ENCODE results near the gene CELSR3. TPM values are rescaled to one million over a fixed set of nuclear protein-coding genes. Genes with fewer than 3 reads are reported as not detected.
A peak's percentile ranks its signal among the peaks of the same experiment; 100 is the strongest.

Gene CELSR3
- total RNA-seq, 1 experiment from 2014 or later: 23.9 TPM

DNA sequence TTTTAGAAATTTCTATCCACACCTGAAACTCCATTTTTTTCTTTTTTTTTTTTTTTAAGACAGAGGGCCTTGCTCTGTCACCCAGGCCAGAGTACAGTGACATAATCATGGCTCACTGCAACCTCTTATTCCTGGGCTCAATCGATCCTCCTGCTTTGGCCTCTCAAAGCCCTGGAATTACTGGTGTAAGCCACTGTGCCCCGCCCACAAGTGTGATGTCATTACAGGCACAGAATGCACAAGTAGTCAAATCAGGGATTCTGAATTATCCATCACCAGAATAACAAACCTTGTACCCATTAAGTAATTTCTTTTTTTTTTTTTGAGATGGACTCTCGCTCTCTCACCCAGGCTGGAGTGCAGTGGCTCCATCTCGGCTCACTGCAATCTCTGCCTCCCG is 55.2 kb downstream of the CELSR3 start:
- no peak overlapping the region for H2BK15ac ChIP-seq (ENCODE audit: low read depth, low read length)
- H3K4me3 Mint-ChIP-seq: peak overlapping the region in 1 of 2 experiments; percentile 42; a peak in 1 of 5 replicates

More for the DNA sequence above, 55.2 kb downstream of the CELSR3 start:
- H3K23ac ChIP-seq (ENCODE audit: insufficient read length, low read depth, low read length): no peak overlapping the region
- no peak overlapping the region for H3K27ac ChIP-seq (ENCODE audit: insufficient read length, low read depth, low read length)
- H3K4me2 ChIP-seq (ENCODE audit: insufficient read depth, insufficient read length, low read length): no peak overlapping the region
- no peaks in the 10 kb centered on the region for H3K4me1 ChIP-seq (ENCODE audit: insufficient read depth, low read length)
- H3K27me3 ChIP-seq (ENCODE audit: insufficient read depth, low read length): no peaks in the 10 kb centered on the region
- H3K56ac ChIP-seq (ENCODE audit: insufficient read length, low read depth, low read length): no peak overlapping the region
- no peak overlapping the region for H3T11ph ChIP-seq (ENCODE audit: low read length)
- H2BK5ac ChIP-seq (ENCODE audit: insufficient read length, low read length): no peak overlapping the region
- H2AFZ ChIP-seq (ENCODE audit: low read length): no peak overlapping the region
- H4K20me1 ChIP-seq (ENCODE audit: control insufficient read depth, insufficient read depth, insufficient read length): no peaks in the 10 kb centered on the region
- no peak overlapping the region for H4K8ac ChIP-seq (replicated peaks; ENCODE audit: insufficient read length, low read depth, low read length)
- H3K9ac ChIP-seq (ENCODE audit: extremely low read depth, insufficient read length, low read length): no peak overlapping the region
- WGBS (ENCODE audit: extremely low coverage, insufficient read length, low lambda C conversion rate): no CpG with 5 or more reads among the region's 5 CpGs
- no peak overlapping the region for H3K27ac Mint-ChIP-seq
- DNase-seq: no peak
- TF ChIP-seq, protein P1, sequence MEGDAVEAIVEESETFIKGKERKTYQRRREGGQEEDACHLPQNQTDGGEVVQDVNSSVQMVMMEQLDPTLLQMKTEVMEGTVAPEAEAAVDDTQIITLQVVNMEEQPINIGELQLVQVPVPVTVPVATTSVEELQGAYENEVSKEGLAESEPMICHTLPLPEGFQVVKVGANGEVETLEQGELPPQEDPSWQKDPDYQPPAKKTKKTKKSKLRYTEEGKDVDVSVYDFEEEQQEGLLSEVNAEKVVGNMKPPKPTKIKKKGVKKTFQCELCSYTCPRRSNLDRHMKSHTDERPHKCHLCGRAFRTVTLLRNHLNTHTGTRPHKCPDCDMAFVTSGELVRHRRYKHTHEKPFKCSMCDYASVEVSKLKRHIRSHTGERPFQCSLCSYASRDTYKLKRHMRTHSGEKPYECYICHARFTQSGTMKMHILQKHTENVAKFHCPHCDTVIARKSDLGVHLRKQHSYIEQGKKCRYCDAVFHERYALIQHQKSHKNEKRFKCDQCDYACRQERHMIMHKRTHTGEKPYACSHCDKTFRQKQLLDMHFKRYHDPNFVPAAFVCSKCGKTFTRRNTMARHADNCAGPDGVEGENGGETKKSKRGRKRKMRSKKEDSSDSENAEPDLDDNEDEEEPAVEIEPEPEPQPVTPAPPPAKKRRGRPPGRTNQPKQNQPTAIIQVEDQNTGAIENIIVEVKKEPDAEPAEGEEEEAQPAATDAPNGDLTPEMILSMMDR (conservative IDR thresholded peaks at IDR 0.05): no peak
- H3K9me3 ChIP-seq (ENCODE audit: control insufficient read depth, low read depth, low read length): no peaks in the 10 kb centered on the region
- no peaks in the 10 kb centered on the region for H3K79me1 ChIP-seq (ENCODE audit: insufficient read depth, low read depth, low read length, poor library complexity, severe bottlenecking)
- no peak overlapping the region for H3K14ac ChIP-seq (ENCODE audit: insufficient read depth, low read length)
- no peak overlapping the region for H2AK5ac ChIP-seq (ENCODE audit: insufficient read length, low read length)
- H3K4me1 Mint-ChIP-seq: peaks cover 12% of the 10 kb centered on the region in 2 experiments
- H2BK120ac ChIP-seq (ENCODE audit: low read depth, low read length, poor library complexity, severe bottlenecking): no peak overlapping the region
- no peak overlapping the region for H4K91ac ChIP-seq (ENCODE audit: insufficient read length, low read depth, low read length)
- no peaks in the 10 kb centered on the region for H3K27me3 Mint-ChIP-seq (ENCODE audit: low read depth)
- peaks cover 38 to 60% (median 58%) of the 10 kb centered on the region in 3 experiments for H3K36me3 Mint-ChIP-seq (ENCODE audit: insufficient read depth in 1 of 3, low read depth in 3 of 3)
- no peaks in the 10 kb centered on the region for H3K9me3 Mint-ChIP-seq
- peaks cover 6% of the 10 kb centered on the region; the same call in 1 of the 2 replicates for H3K79me2 ChIP-seq (ENCODE audit: insufficient read depth, low read length)
- no peak overlapping the region for H3K4ac ChIP-seq (ENCODE audit: low read depth, low read length)
- H2BK12ac ChIP-seq (ENCODE audit: insufficient read length, low read depth, low read length): no peak overlapping the region
- peaks cover 3% of the 10 kb centered on the region for H3K23me2 ChIP-seq (ENCODE audit: insufficient read length, low read depth, low read length, poor library complexity, severe bottlenecking)
- no peak overlapping the region for H4K5ac ChIP-seq (ENCODE audit: insufficient read length, low read depth, low read length)
- H3K18ac ChIP-seq (ENCODE audit: insufficient read length, low read depth, low read length): no peak overlapping the region
- no peak overlapping the region for H2BK20ac ChIP-seq (ENCODE audit: low read depth, low read length, poor library complexity, severe bottlenecking)

Data from H9 (cell line).